ENCODE measurements around the gene ZIC2. TPM values are rescaled to one million over a fixed set of nuclear protein-coding genes. Genes with fewer than 3 reads are reported as not detected.

ZIC2 gene
- total RNA-seq, 1 experiment from 2014 or later, result 426 TPM

DNA sequence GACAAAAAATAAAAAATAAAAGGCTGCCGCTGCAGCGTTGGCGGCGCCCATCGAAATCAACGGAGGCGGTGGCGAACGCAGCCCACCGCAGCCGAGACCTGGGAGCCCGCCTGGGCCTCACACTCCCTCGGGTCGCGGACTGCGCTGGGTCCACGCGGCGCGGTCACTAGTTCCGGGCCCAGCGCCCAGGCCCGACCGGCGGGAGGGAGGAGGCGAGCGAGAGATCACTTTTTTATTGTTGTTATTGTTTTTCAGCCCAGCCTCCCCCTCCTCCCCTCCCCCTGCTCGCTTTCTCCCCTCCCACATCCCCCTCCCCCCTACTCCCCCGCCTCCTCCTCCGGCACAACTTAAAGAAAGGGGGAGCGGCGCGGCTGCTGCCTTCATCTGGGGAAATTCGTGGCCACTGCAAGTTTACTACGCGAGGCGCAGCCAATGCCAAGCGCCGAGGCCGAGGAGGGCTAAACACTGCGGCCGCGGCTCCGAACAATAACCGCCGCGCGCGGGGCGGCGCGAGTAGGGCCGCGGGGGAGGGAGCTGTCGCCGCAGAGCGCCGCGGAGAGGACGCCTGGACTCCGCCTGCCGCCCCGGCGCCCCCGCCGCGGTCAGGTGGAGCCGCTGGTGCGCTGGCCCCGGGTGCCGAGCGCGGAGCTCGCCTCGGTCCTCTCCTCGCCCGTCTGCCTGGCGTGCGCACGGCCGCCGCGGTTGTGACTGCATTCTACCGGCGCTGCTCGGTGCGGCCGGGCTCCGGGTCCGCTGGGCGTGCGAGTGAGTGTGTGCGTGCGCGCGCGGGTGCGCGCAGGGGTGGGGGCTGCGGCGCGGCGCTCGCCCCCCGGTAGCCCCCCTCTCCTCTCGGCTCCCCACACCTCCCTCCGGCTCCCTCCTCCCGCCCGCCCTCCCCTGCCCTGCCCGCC is 505 bp upstream of the ZIC2 start:
- no peak overlapping the region for H3T11ph ChIP-seq (ENCODE audit: low read length)
- peaks cover 24 to 28% of the 10 kb centered on the region in 2 experiments for H3K9me3 Mint-ChIP-seq
- H3K79me2 ChIP-seq (ENCODE audit: insufficient read depth, low read length), result peaks cover 25% of the 10 kb centered on the region
- no peak overlapping the region for H2BK5ac ChIP-seq (ENCODE audit: insufficient read length, low read length)
- no peak overlapping the region for H3K56ac ChIP-seq (ENCODE audit: insufficient read length, low read depth, low read length)
- H3K4me3 Mint-ChIP-seq, result peak overlapping the region; percentile 84 to 94
- peaks cover 12% of the 10 kb centered on the region; the same call in 1 of the 2 replicates for H3K27me3 ChIP-seq (ENCODE audit: insufficient read depth, low read length)
- peak overlapping the region; percentile 95 for H3K18ac ChIP-seq (ENCODE audit: insufficient read length, low read depth, low read length)
- no peak overlapping the region for H4K5ac ChIP-seq (ENCODE audit: insufficient read length, low read depth, low read length)
- H3K14ac ChIP-seq (ENCODE audit: insufficient read depth, low read length), result peak overlapping the region; percentile 96
- no CpG with 5 or more reads among the region's 110 CpGs for WGBS (ENCODE audit: extremely low coverage, insufficient read length, low lambda C conversion rate)
- H4K91ac ChIP-seq (ENCODE audit: insufficient read length, low read depth, low read length), result no peak overlapping the region
- no peak overlapping the region for H2AK5ac ChIP-seq (ENCODE audit: insufficient read length, low read length)
- H4K8ac ChIP-seq (replicated peaks; ENCODE audit: insufficient read length, low read depth, low read length), result no peak overlapping the region
- peaks cover 3% of the 10 kb centered on the region for H3K79me1 ChIP-seq (ENCODE audit: insufficient read depth, low read depth, low read length, poor library complexity, severe bottlenecking)
- peak overlapping the region; percentile 22 for H3K4me2 ChIP-seq (ENCODE audit: insufficient read depth, insufficient read length, low read length)
- DNase-seq, result peak; percentile 85
- H2AFZ ChIP-seq (ENCODE audit: low read length), result no peak overlapping the region
- peaks cover 45% of the 10 kb centered on the region for H3K23me2 ChIP-seq (ENCODE audit: insufficient read length, low read depth, low read length, poor library complexity, severe bottlenecking)
- H3K23ac ChIP-seq (ENCODE audit: insufficient read length, low read depth, low read length), result no peak overlapping the region
- peaks cover 31 to 34% (median 34%) of the 10 kb centered on the region in 3 experiments for H3K36me3 Mint-ChIP-seq (ENCODE audit: insufficient read depth in 1 of 3, low read depth in 3 of 3)
- H3K9me3 ChIP-seq (ENCODE audit: control insufficient read depth, low read depth, low read length), result no peaks in the 10 kb centered on the region
- peaks cover 5% of the 10 kb centered on the region for H3K4me1 ChIP-seq (ENCODE audit: insufficient read depth, low read length)
- H3K27ac Mint-ChIP-seq, result peak overlapping the region in 2 of 3 experiments; percentile 65 to 78; a peak in 1 of 7 replicates
- H2BK20ac ChIP-seq (ENCODE audit: low read depth, low read length, poor library complexity, severe bottlenecking), result no peak overlapping the region
- no peak overlapping the region for H2BK15ac ChIP-seq (ENCODE audit: low read depth, low read length)
- TF ChIP-seq, protein P1, sequence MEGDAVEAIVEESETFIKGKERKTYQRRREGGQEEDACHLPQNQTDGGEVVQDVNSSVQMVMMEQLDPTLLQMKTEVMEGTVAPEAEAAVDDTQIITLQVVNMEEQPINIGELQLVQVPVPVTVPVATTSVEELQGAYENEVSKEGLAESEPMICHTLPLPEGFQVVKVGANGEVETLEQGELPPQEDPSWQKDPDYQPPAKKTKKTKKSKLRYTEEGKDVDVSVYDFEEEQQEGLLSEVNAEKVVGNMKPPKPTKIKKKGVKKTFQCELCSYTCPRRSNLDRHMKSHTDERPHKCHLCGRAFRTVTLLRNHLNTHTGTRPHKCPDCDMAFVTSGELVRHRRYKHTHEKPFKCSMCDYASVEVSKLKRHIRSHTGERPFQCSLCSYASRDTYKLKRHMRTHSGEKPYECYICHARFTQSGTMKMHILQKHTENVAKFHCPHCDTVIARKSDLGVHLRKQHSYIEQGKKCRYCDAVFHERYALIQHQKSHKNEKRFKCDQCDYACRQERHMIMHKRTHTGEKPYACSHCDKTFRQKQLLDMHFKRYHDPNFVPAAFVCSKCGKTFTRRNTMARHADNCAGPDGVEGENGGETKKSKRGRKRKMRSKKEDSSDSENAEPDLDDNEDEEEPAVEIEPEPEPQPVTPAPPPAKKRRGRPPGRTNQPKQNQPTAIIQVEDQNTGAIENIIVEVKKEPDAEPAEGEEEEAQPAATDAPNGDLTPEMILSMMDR (conservative IDR thresholded peaks at IDR 0.05), result no peak
- H3K4me1 Mint-ChIP-seq, result peaks cover 31 to 38% of the 10 kb centered on the region in 2 experiments
- H3K27ac ChIP-seq (ENCODE audit: insufficient read length, low read depth, low read length), result peak overlapping the region; percentile 6
- peak overlapping the region; percentile 76 for H3K9ac ChIP-seq (ENCODE audit: extremely low read depth, insufficient read length, low read length)
- no peaks in the 10 kb centered on the region for H4K20me1 ChIP-seq (ENCODE audit: control insufficient read depth, insufficient read depth, insufficient read length)
- H2BK120ac ChIP-seq (ENCODE audit: low read depth, low read length, poor library complexity, severe bottlenecking), result no peak overlapping the region
- H3K4ac ChIP-seq (ENCODE audit: low read depth, low read length), result no peak overlapping the region
- H2BK12ac ChIP-seq (ENCODE audit: insufficient read length, low read depth, low read length), result no peak overlapping the region
- H3K27me3 Mint-ChIP-seq (ENCODE audit: low read depth), result peaks cover 40% of the 10 kb centered on the region

All from H9 (cell line).